Nucleus accumbens (tissue), 56 donors: ENCODE data around the gene SRMS.

Experiments used
- DNase-seq, 56 donors: peaks; one replicate each; lab custom pipeline; 2025; lab: John Stamatoyannopoulos, UW

The SRMS gene

DNA sequence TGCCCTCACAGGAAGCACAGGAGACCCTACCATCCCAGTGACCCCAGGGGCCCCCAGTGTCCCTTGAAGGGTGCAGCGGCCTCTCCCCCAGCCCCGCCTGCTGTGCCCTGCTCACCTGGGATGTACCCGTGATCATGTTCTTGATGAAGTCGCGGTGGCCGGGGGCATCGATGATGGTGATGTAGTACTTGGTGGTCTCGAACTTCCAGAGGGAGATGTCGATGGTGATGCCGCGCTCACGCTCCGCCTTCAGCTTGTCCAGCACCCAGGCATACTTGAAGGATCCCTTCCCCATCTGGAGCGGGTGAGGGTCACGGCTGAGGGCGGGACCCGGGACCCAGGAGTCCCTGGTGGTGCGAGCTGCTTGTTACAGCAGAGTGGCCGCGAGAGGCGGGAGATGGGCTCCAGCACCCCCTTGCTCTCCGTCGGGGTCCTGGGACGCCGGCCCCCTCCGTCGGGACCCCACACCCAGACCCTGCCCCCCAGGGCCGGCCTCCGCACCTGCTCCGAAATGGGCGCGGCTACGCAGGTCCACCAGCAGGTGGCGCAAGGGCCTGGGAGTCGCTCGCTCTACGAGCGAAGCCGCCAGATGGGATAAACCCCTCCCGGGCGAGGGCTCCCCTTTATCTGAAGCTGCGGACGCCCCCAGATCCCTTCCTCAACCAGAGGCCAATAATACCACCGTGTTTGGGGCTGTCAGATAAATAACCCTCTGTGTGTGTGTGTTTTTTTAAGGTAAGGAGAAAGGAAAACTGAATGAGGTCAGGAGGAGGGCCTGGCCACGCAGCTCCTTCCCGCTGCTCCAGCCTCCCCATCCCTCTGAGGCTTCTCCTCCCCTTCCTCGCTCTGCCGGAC, 51.6 kb downstream of the SRMS start:
- DNase-seq, result peak in 40 of 56 donors; percentile 12 to 74 (median 41)

DNA sequence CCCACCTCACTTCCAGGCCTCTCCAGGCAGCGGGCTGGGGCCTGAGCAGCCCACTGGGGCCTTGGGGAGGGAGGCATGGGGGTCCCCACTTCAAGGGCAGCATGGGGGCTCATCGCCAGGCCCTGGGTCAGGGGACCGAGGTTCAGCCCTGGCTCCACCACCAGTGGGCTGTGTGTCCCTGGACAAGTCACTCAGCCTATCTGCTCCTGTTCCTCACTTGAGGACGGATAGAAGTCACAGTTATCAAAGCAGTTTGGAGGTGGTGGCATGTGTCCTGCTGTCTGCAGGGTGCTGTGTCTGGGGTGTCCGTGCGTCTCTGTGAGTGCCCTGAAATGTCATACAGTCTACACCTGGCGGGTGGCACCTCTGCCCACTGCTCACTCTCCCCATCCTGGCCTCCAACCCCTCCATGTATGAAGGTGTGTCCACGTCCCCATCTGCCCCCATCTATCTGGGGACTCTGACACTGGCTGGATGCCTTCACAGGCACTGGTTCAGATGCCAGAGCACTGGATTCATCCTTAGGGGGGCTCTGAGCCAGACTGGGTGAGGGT, 52.3 kb downstream of the SRMS start:
- DNase-seq, result no peak

GRCh38 chr20:63494420-63495166, 53.0 kb downstream of the SRMS start:
- no peak for DNase-seq

DNA sequence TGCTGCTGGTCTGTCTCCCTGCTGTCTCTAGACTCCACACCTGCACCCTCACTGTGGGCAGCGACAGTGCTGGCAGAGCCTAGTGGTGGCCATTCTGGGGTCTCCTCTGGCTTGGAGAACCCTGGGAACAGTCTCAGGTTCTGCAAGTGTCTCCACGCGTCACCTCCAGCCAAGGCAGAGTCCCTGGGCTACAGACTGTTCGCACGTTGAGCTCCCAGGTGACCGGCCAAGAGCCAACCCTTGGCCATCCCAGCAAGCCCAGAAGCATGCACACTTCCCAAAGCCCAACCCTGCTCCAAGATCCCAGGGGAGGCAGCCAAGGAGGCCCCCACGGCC, 53.5 kb downstream of the SRMS start:
- DNase-seq, result no peak

DNA sequence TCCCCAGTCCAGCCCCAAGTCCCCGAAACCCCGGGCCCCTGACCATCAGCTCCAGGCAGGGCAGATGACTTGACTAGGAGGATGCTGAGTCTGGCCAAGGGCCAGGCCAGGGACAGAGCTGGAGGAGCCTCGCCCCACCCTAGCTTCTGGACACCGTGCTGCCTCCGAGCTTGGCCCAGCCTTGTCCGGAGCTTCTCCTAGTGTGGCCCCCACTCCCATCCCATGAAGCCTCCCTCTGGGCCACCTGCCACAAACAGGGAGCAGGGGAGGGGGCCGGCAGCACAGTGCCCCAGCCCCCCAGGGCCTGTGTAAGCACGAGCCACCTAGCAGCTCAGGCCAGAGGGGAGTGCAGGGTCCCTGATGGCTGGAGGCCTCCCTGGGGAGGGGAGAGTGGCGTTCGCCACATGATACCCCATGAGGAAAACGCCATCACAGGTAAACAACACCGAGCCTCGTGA, 54.0 kb downstream of the SRMS start:
- DNase-seq, result no peak

- no peak for DNase-seq
Observed at GRCh38 chr20:63492982-63493381, 54.6 kb downstream of the SRMS start.

GRCh38 chr20:63492518-63492917, 55.0 kb downstream of the SRMS start:
- no peak for DNase-seq

GRCh38 chr20:63491635-63492230, 55.8 kb downstream of the SRMS start:
- DNase-seq, result no peak

DNA sequence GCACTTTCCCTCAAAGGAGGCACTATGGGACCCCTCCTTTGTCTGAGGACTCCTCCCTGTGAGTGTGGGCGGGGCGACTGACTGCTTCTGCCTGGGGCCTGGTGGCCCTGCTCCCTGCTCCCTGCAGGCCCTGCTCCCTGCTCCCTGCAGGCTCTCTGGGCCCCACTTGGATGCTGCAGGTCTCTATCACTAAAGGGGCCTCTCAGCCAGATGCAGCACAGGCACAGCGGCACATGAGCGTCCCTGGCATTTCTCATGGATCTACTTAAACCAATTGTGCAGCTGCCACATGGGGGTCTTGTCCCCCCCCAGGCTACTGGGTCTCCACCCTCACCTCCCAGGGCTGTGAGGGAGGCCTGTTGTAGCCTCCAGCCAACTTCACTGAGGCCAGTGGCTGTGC, 56.5 kb downstream of the SRMS start:
- no peak for DNase-seq
